Mesenchymal stem cell (in vitro differentiated cells and primary cell): Measurements from ENCODE around the gene OST4.

Experiments used
- DNase-seq: peaks from one replicate; pipeline ENCODE4 v3.0.0-alpha.2; 2013
- H2AFZ ChIP-seq: one replicate; pipeline ENCODE4 v1.6.1; 2013; ENCODE audit warnings: low read depth, mild to moderate bottlenecking, control low read depth, inconsistent platforms, low read length, moderate library complexity
- H2AK5ac ChIP-seq: 2 replicates; pipeline ENCODE4 v1.6.1; 2013; ENCODE audit warnings: low read length, moderate library complexity, mild to moderate bottlenecking, inconsistent platforms; ENCODE audit not compliant: severe bottlenecking
- H2BK120ac ChIP-seq: one replicate; pipeline ENCODE4 v1.6.1; 2013; ENCODE audit warnings: low read depth, mild to moderate bottlenecking, inconsistent platforms, low read length, moderate library complexity
- H2BK12ac ChIP-seq, 2 experiments: one replicate each; pipeline ENCODE4 v1.6.1; 2013; ENCODE audit warnings: inconsistent platforms in 2 of 2, low read length in 2 of 2, mild to moderate bottlenecking in 2 of 2, moderate library complexity in 2 of 2, control low read depth in 1 of 2
- H2BK15ac ChIP-seq: one replicate; pipeline ENCODE4 v1.6.1; 2013; ENCODE audit warnings: mild to moderate bottlenecking, low read depth, inconsistent platforms; ENCODE audit not compliant: poor library complexity, severe bottlenecking
- H2BK5ac ChIP-seq: 2 replicates; pipeline ENCODE4 v1.6.1; 2013; ENCODE audit warnings: low read depth, mild to moderate bottlenecking, low read length, control low read depth, inconsistent platforms; ENCODE audit not compliant: poor library complexity, severe bottlenecking
- H3K14ac ChIP-seq, 2 experiments: one replicate each; pipeline ENCODE4 v1.6.1; 2013; ENCODE audit warnings: inconsistent platforms in 2 of 2, low read length in 2 of 2, control low read depth in 1 of 2, mild to moderate bottlenecking in 1 of 2, moderate library complexity in 1 of 2
- H3K18ac ChIP-seq, 2 experiments: one replicate each; pipeline ENCODE4 v1.6.1; 2013; ENCODE audit warnings: inconsistent platforms in 2 of 2, low read length in 2 of 2, control low read depth in 1 of 2, low read depth in 1 of 2, mild to moderate bottlenecking in 1 of 2
- H3K23ac ChIP-seq, 2 experiments: one replicate each; pipeline ENCODE4 v1.6.1; 2013; ENCODE audit warnings: inconsistent platforms in 2 of 2, low read length in 2 of 2, mild to moderate bottlenecking in 2 of 2, moderate library complexity in 2 of 2, control low read depth in 1 of 2
- H3K27ac ChIP-seq: 2 replicates; pipeline ENCODE4 v1.5.1; 2013; ENCODE audit warnings: mild to moderate bottlenecking, moderate library complexity, low read length, control low read depth, inconsistent platforms; ENCODE audit not compliant: poor library complexity, severe bottlenecking
- H3K27me3 ChIP-seq, 2 experiments: 2 replicates each; pipeline versions ENCODE4 v1.6.1 to v1.7.0; 2013; ENCODE audit warnings: low read length in 2 of 2, mild to moderate bottlenecking in 2 of 2, moderate library complexity in 2 of 2, control low read depth in 1 of 2, inconsistent platforms in 1 of 2; ENCODE audit not compliant: control insufficient read depth in 1 of 2, insufficient read depth in 1 of 2
- H3K36me3 ChIP-seq, 2 experiments: 2 replicates each; pipeline versions ENCODE4 v1.6.1 to v1.7.0; 2013; ENCODE audit warnings: low read length in 2 of 2, control low read depth in 1 of 2, inconsistent platforms in 1 of 2, low read depth in 1 of 2, mild to moderate bottlenecking in 1 of 2; ENCODE audit not compliant: insufficient read depth in 2 of 2, control insufficient read depth in 1 of 2
- H3K4ac ChIP-seq, 2 experiments: one replicate each; pipeline ENCODE4 v1.6.1; 2013; ENCODE audit warnings: inconsistent platforms in 2 of 2, low read length in 2 of 2, mild to moderate bottlenecking in 2 of 2, moderate library complexity in 2 of 2, control low read depth in 1 of 2, low read depth in 1 of 2
- H3K4me1 ChIP-seq: 2 replicates; pipeline ENCODE4 v1.6.1; 2013; ENCODE audit warnings: low read depth, low read length, control low read depth; ENCODE audit not compliant: control insufficient read depth, insufficient read depth
- H3K4me2 ChIP-seq: 2 replicates; pipeline ENCODE4 v1.6.1; 2013; ENCODE audit warnings: low read length, mild to moderate bottlenecking, inconsistent platforms; ENCODE audit not compliant: poor library complexity, severe bottlenecking
- H3K4me3 ChIP-seq, 2 experiments: 2 replicates each; pipeline versions ENCODE4 v1.5.1 to v1.7.0; 2013; ENCODE audit warnings: low read length in 2 of 2, mild to moderate bottlenecking in 2 of 2, control low read depth in 1 of 2, low read depth in 1 of 2; ENCODE audit not compliant: insufficient read depth in 1 of 2
- H3K79me1 ChIP-seq: replicated peaks from 2 replicates; pipeline ENCODE4 v1.6.1; 2013; ENCODE audit warnings: mild to moderate bottlenecking, control low read depth, low read length, inconsistent platforms; ENCODE audit not compliant: poor library complexity, severe bottlenecking
- H3K9ac ChIP-seq: 2 replicates; pipeline ENCODE4 v1.7.0; 2013; ENCODE audit warnings: mild to moderate bottlenecking, low read length, moderate library complexity
- H3K9me3 ChIP-seq: 2 replicates; pipeline ENCODE4 v1.7.0; 2013; ENCODE audit warnings: mild to moderate bottlenecking, low read length; ENCODE audit not compliant: control insufficient read depth
- H4K8ac ChIP-seq: one replicate; pipeline ENCODE4 v1.6.1; 2013; ENCODE audit warnings: inconsistent platforms, mild to moderate bottlenecking, low read length, moderate library complexity
- H4K91ac ChIP-seq: one replicate; pipeline ENCODE4 v1.6.1; 2013; ENCODE audit warnings: mild to moderate bottlenecking, low read length, inconsistent platforms
- WGBS: methylation state at CpG from one replicate; pipeline ENCODE4 v1.1.7; 2013; ENCODE audit warnings: mixed read lengths; 5-methylcytosine and 5-hydroxymethylcytosine counted together

The OST4 gene

DNA sequence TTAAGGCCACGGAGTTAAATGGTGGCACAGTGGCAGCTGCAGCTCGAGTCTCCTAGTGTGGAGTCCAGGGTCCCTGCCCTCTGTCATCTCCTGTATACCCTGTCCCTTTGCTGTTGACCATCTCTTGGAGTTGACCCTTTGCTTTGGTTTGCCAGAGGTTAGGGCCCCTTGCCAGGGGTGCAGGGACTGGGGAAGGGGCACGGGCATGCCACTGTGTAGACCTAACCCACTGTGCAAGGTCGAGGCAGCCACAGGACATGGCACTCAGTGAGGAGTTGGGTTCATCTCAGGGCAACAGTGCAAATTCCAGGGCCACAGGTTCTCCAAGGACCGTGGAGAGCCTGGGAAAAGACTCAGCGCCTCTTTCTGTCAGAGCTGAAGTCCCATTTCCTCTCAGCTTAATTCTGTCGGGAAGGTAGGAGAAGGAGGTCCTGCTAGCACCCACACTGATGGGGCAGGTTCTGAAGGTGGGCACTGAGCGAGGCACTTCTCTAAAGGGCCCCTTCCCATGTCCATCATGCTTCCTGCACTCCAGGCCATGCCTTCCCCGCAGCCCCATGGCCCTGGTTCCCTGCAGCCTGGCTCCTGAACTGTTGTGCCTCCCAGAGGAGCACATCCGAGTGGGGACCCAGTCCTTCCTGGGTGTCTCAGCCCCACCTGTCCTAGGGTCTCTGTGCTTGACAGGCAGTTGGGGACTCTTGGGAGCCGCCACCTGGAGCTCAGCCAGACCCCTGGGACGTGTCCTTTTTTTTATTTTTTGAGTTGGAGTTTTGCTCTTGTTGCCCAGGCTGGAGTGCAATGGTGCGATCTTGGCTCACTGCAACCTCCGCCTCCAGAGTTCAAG is 17.9 kb upstream of the OST4 start:
- H3K36me3 ChIP-seq: no peaks in the 10 kb centered on the region
- no peak overlapping the region for H2AFZ ChIP-seq
- H4K91ac ChIP-seq: no peak overlapping the region
- H2BK120ac ChIP-seq: no peak overlapping the region
- no peak overlapping the region for H2BK5ac ChIP-seq
- no peak overlapping the region for H3K18ac ChIP-seq
- 91% methylated on average over 14 of the region's 14 CpGs for WGBS
- H3K79me1 ChIP-seq: no peaks in the 10 kb centered on the region
- no peak overlapping the region for H3K27ac ChIP-seq
- no peak overlapping the region for H3K4ac ChIP-seq
- H2AK5ac ChIP-seq: no peak overlapping the region
- peaks cover 26% of the 10 kb centered on the region for H3K4me1 ChIP-seq
- no peak overlapping the region for H4K8ac ChIP-seq
- H3K4me3 ChIP-seq: no peak overlapping the region
- peaks cover 0 to 8% of the 10 kb centered on the region in 2 experiments for H3K27me3 ChIP-seq
- no peak overlapping the region for H3K9ac ChIP-seq
- H2BK12ac ChIP-seq: no peak overlapping the region
- no peak overlapping the region for H3K14ac ChIP-seq
- H3K23ac ChIP-seq: no peak overlapping the region
- H2BK15ac ChIP-seq: peak overlapping the region; percentile 17
- no peak overlapping the region for H3K4me2 ChIP-seq
- H3K9me3 ChIP-seq: no peaks in the 10 kb centered on the region
- no peak for DNase-seq

GRCh38 chr2:27088634-27089033 is 17.2 kb upstream of the OST4 start:
- Histone ChIP-seq H4K8ac (no peak overlapping the region), H3K4ac (no peak overlapping the region), H2BK5ac (no peak overlapping the region), H2BK120ac (no peak overlapping the region), H3K27ac (no peak overlapping the region), H4K91ac (no peak overlapping the region), H3K4me1 (peaks cover 20% of the 10 kb centered on the region), H2AK5ac (no peak overlapping the region), H3K36me3 (no peaks in the 10 kb centered on the region), H3K79me1 (no peaks in the 10 kb centered on the region), H2AFZ (no peak overlapping the region), H3K27me3 (peaks cover 0 to 8% of the 10 kb centered on the region in 2 experiments), H3K4me2 (no peak overlapping the region), H3K14ac (no peak overlapping the region), H2BK12ac (no peak overlapping the region), H3K9me3 (no peaks in the 10 kb centered on the region), H3K18ac (no peak overlapping the region), H3K4me3 (no peak overlapping the region), H3K23ac (no peak overlapping the region), H3K9ac (no peak overlapping the region), H2BK15ac (no peak overlapping the region)
- 80% methylated on average over 6 of the region's 6 CpGs for WGBS
- no peak for DNase-seq

GRCh38 chr2:27087823-27088410 is 16.5 kb upstream of the OST4 start:
- H2BK15ac ChIP-seq: no peak overlapping the region
- H3K9me3 ChIP-seq: no peaks in the 10 kb centered on the region
- peaks cover 16% of the 10 kb centered on the region for H3K4me1 ChIP-seq
- no peaks in the 10 kb centered on the region for H3K79me1 ChIP-seq
- peaks cover 0 to 3% of the 10 kb centered on the region in 2 experiments for H3K36me3 ChIP-seq
- 93% methylated on average over 4 of the region's 5 CpGs for WGBS
- H3K9ac ChIP-seq: no peak overlapping the region
- no peak overlapping the region for H3K27ac ChIP-seq
- H2AFZ ChIP-seq: no peak overlapping the region
- H3K4me3 ChIP-seq: no peak overlapping the region
- DNase-seq: no peak
- no peak overlapping the region for H4K8ac ChIP-seq
- no peak overlapping the region for H2AK5ac ChIP-seq
- H3K14ac ChIP-seq: no peak overlapping the region
- H2BK12ac ChIP-seq: no peak overlapping the region
- no peak overlapping the region for H3K4ac ChIP-seq
- no peak overlapping the region for H3K23ac ChIP-seq
- no peak overlapping the region for H2BK120ac ChIP-seq
- H3K18ac ChIP-seq: no peak overlapping the region
- no peak overlapping the region for H4K91ac ChIP-seq
- no peak overlapping the region for H2BK5ac ChIP-seq
- no peak overlapping the region for H3K4me2 ChIP-seq
- H3K27me3 ChIP-seq: peaks cover 0 to 8% of the 10 kb centered on the region in 2 experiments
